ENCODE data around the gene SH2D3C. TPM values are rescaled to one million over a fixed set of nuclear protein-coding genes. Genes with fewer than 3 reads are reported as not detected.

SH2D3C gene
- total and polyA plus RNA-seq, 10 of the 15 experiments (the other 5 are each of a cell fraction or from before 2014, with no cell fraction given): 1.2 to 23.5 (median 16.2) TPM

- H3K27ac ChIP-seq (ENCODE audit: control insufficient read depth, insufficient read depth): no peak overlapping the region
- DNase-seq (ENCODE audit: low read depth, low spot score): no peak
- ATAC-seq: no peak
- no peak overlapping the region for H2AFZ ChIP-seq (ENCODE audit: control insufficient read depth, low read depth, low read length)
- H3K9me3 ChIP-seq (replicated peaks; ENCODE audit: control insufficient read depth, insufficient read depth, low read length): no peaks in the 10 kb centered on the region
- no peak overlapping the region for H3K4me3 ChIP-seq
- CTCF ChIA-PET: no interaction called here
- H3K4me1 ChIP-seq (ENCODE audit: control insufficient read depth, insufficient read depth, low read length): no peaks in the 10 kb centered on the region
- no peaks in the 10 kb centered on the region for H3K27me3 ChIP-seq (replicated peaks in 1 of 2; ENCODE audit: control insufficient read depth in 2 of 2, insufficient read depth in 2 of 2, low read length in 1 of 2)
- intact Hi-C loops (cut with micrococcal nuclease; ENCODE audit: unreplicated experiment): no loop called here
- no peaks in the 10 kb centered on the region for H4K20me1 ChIP-seq (ENCODE audit: control insufficient read depth, insufficient read depth)
- SMC1A ChIA-PET (ENCODE audit: uncharacterized antibody, unreplicated experiment): no interaction called here
- H3K9ac ChIP-seq (ENCODE audit: control insufficient read depth, insufficient read depth, low read length): no peak overlapping the region
- POLR2A ChIA-PET: no interaction called here
- in situ Hi-C loops (cut with MboI): no loop called here
- RAD21 ChIA-PET (ENCODE audit: unreplicated experiment): no interaction called here
- FAIRE-seq: no peak
- TF ChIP-seq MLLT1 (IDR thresholded peaks at IDR 0.05) (no peak), POU2F2 (IDR thresholded peaks at IDR 0.05; ENCODE audit: borderline replicate concordance, low read depth, low read length) (no peak), KLF5 (IDR thresholded peaks at IDR 0.05; ENCODE audit: partially characterized antibody) (no peak), PBX3 (IDR thresholded peaks at IDR 0.05; ENCODE audit: insufficient replicate concordance, low read depth, low read length) (no peak)
- H3K36me3 ChIP-seq (ENCODE audit: control insufficient read depth in 2 of 2, insufficient read depth in 2 of 2, low read length in 1 of 2): no peaks in the 10 kb centered on the region
- no TSS peak for BruUV-seq (replicated peaks)
- WGBS (ENCODE audit: insufficient coverage, insufficient replicate concordance, low lambda C conversion rate, missing lambda C conversion rate): 41% methylated on average over 23 of the region's 23 CpGs
- H3K4me2 ChIP-seq (ENCODE audit: control insufficient read depth, insufficient read depth): no peak overlapping the region
- no peaks in the 10 kb centered on the region for H3K79me2 ChIP-seq (ENCODE audit: control insufficient read depth, insufficient read depth, low read length)
These were observed 54.5 kb downstream of the SH2D3C start for GRCh38 chr9:127724012-127724411.

GRCh38 chr9:127723444-127723843 is 55.0 kb downstream of the SH2D3C start:
- POLR2A ChIA-PET: no interaction called here
- in situ Hi-C loops (cut with MboI): no loop called here
- no peak for TF ChIP-seq GATAD2B (conservative IDR thresholded peaks at IDR 0.05; ENCODE audit: low read depth)
- TF ChIP-seq NFYB (IDR thresholded peaks at IDR 0.05; ENCODE audit: insufficient read depth, low read depth, low read length): no peak
- TF ChIP-seq E2F8 (IDR thresholded peaks at IDR 0.05; ENCODE audit: low read depth, partially characterized antibody): no peak
- TF ChIP-seq ZNF207 (IDR thresholded peaks at IDR 0.05; ENCODE audit: borderline replicate concordance): no peak
- TF ChIP-seq SIN3A (IDR thresholded peaks at IDR 0.05; ENCODE audit: low read depth, low read length): no peak
- TF ChIP-seq YBX1 (IDR thresholded peaks at IDR 0.05): no peak
- no peak for TF ChIP-seq USF1 (IDR thresholded peaks at IDR 0.05; ENCODE audit: borderline replicate concordance, extremely low read length, insufficient read depth, low read depth, low read length)

More at GRCh38 chr9:127723444-127723843, 55.0 kb downstream of the SH2D3C start:
- no peak for DNase-seq (ENCODE audit: low read depth, low spot score)
- H3K4me3 ChIP-seq: no peak overlapping the region
- SMC1A ChIA-PET (ENCODE audit: uncharacterized antibody, unreplicated experiment): no interaction called here
- no peaks in the 10 kb centered on the region for H4K20me1 ChIP-seq (ENCODE audit: control insufficient read depth, insufficient read depth)
- BruUV-seq (replicated peaks): no TSS peak
- no peak overlapping the region for H3K9ac ChIP-seq (ENCODE audit: control insufficient read depth, insufficient read depth, low read length)
- H3K4me2 ChIP-seq (ENCODE audit: control insufficient read depth, insufficient read depth): no peak overlapping the region
- whole genome bisulfite sequencing (ENCODE audit: insufficient coverage, insufficient replicate concordance, low lambda C conversion rate, missing lambda C conversion rate): 63% methylated on average over 5 of the region's 5 CpGs
- no peaks in the 10 kb centered on the region for H3K36me3 ChIP-seq (ENCODE audit: control insufficient read depth in 2 of 2, insufficient read depth in 2 of 2, low read length in 1 of 2)
- no peak overlapping the region for H3K27ac ChIP-seq (ENCODE audit: control insufficient read depth, insufficient read depth)
- FAIRE-seq: no peak
- RAD21 ChIA-PET (ENCODE audit: unreplicated experiment): no interaction called here
- no peak for ATAC-seq
- no peaks in the 10 kb centered on the region for H3K4me1 ChIP-seq (ENCODE audit: control insufficient read depth, insufficient read depth, low read length)
- H2AFZ ChIP-seq (ENCODE audit: control insufficient read depth, low read depth, low read length): no peak overlapping the region
- intact Hi-C loops (cut with micrococcal nuclease; ENCODE audit: unreplicated experiment): no loop called here
- no peaks in the 10 kb centered on the region for H3K79me2 ChIP-seq (ENCODE audit: control insufficient read depth, insufficient read depth, low read length)
- H3K9me3 ChIP-seq (replicated peaks; ENCODE audit: control insufficient read depth, insufficient read depth, low read length): no peaks in the 10 kb centered on the region
- H3K27me3 ChIP-seq (replicated peaks in 1 of 2; ENCODE audit: control insufficient read depth in 2 of 2, insufficient read depth in 2 of 2, low read length in 1 of 2): no peaks in the 10 kb centered on the region
- CTCF ChIA-PET: no interaction called here

Data from GM12878 (cell line).